Epithelial cell of alveolus of lung (primary cell): ENCODE results near the gene LIF. TPM values are rescaled to one million over a fixed set of nuclear protein-coding genes. Genes with fewer than 3 reads are reported as not detected.

ENCODE experiments used
- total RNA-seq: library from RNA; depleted of rRNA; stranded (reverse); fragments of >200 nt; gene quantifications from 2 replicates; pipeline ENCODE4 v1.2.1, GENCODE V29; 2015

The LIF gene
- total RNA-seq = 12.9 and 52.8 TPM in 2 replicates

DNA sequence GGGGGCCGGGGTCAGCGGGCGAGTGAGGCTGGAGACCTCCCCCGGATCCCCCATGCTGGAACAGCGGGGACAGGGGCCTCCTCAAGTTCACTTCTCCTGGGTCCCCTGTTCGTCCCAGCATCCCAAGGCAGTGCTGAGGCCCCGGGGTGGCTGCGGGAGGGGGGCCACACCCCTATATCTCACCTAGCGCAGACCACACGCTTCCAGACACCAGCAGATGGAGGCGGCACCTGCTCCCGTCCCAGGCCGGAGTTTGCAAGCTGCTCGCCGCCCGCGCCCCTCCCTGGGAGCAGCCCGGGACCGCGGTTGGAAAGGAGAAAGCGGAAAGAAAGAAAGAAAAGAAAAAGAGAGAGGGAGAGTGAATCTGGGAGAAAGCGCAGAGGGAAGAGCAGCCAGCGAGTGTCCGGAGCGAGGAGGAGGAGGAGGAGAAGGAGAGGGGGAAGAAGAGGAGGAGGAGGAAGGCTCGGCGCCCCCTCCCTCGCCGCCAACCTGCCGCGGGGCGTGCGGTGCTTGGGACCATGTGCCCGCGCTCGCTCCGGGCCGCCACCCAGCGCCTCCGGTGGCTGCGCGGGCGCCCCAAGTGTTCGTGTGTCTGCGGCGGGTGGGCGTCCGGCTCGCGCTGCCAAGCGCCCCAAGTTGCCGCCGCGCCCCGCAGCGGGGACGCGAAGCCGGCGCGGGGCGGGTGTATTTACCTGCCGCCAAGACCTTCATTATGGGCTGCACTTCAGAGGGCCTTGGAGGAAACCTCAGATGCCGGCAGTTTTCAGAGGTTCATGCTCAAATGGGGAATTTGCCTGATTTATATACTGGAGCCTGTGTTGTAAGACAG is at the start of gene LIF:
TSS of gene LIF (minus strand) at position 775 of the 829 bp plus-strand sequence. CDS start at position 711, 64 bp downstream.

DNA sequence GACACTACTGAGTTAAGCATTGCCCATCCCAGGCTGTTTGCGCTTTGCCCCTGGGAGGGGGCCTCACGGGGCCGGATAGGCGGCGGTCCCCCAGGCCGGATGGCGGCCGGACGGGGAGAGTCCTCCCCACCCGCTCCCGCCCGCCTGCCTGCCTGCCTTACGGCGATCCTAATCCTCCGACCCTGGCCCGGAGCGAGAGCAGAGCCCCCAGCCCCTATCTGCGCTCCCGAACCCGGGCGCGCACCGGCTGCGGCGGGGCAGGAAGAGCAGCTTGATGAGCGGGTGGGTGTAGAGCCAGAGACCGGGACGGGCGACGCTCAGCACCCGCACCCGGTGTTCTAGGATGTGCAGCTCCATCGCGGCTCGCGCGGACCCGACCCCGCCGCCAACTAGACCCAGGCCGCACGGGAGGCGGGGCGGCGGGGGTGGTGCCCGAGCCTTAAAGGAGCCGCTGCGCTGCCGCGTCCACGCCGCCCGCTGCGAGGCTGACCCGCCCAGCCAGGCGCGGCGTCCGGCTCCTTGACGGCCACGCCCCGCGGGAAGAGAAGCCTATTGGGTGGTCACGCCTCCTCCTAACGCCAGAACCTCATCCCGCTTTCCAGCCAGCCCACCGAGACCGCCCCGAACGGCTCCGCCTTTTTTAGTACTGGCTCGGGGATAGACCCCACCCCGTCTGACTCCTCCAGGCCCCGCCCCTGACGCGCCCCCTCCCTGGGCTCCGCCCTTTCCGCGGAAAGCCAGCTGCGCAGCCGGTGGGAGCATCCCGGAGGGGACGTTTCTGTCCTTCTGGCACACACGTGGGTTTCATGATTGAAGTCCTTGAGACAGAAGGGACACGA is 42.8 kb upstream of the LIF start, which contains the start of gene CASTOR1:
TSS of gene CASTOR1 (minus strand) at position 365 of the 839 bp plus-strand sequence. CDS start at position 357, 8 bp downstream.

DNA sequence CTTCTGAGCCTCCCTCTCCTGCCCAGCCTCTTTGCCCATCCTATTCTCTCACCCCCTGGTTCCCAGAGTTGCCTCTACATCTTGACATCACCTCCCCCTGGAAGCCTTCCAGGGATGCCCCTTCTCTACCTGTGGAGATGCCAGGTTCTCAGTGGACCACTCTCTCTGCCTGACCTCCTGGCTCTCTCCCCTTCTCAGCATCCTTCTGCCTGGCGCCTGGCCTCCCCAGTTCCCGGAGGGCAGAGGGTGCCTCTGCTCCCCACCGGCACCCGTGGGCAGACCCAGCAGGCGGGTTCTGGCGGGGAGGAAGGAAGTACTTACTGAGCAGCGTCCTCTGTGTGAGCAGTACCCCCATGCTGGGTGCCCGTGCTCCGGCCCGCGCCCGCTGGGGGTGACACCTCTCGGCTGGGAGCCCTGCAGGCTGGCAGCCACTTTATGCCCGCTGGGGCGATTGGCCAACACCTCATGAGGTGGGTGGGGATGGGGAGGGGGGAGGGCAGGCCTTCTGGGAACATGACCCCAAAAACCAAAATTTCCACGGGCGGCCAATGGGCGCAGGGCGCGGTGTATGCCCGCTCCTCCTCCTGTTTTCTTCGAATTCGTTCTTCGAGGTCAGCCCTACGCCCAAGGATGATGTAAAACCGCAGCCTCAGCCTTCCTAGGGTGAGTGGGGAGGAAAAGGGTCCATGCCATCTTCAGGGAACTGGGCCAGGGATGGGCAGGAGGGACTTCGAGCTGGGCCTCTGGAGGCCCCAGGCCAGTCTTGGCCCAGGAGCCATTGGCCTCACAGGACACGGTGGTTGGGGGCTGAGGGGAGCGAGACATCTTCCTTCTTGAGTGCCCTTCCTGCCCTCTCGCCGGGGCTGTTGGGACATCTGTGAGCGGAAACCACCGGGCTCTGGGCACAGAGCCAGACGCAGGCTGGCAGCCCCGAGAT is 20.2 kb upstream of the LIF start, which contains the start of gene OSM:
TSS of gene OSM (minus strand) at position 407 of the 937 bp plus-strand sequence. CDS start at position 355, 52 bp downstream.

Other genes starting within 250 kb of the LIF start
- not detected in 2 replicates for gene HORMAD2, start 166.3 kb downstream of the LIF start, total RNA-seq
- 0.13 TPM in 1 of 2 replicates, not detected in the other for gene OSM, start 20.1 kb upstream of the LIF start, total RNA-seq
- gene CASTOR1, start 42.7 kb upstream of the LIF start, total RNA-seq = 8.1 and 8.9 TPM in 2 replicates
- gene TBC1D10A, start 80.2 kb upstream of the LIF start, total RNA-seq = 16.3 and 19.9 TPM in 2 replicates
- 24.3 and 63.7 TPM in 2 replicates for gene SF3A1, start 110.1 kb upstream of the LIF start, total RNA-seq
- gene CCDC157, start 110.2 kb upstream of the LIF start, total RNA-seq = 2.2 and 3.9 TPM in 2 replicates
- gene RNF215, start 140.7 kb upstream of the LIF start, total RNA-seq = 23.7 and 24.6 TPM in 2 replicates
- gene SEC14L2, start 150.3 kb upstream of the LIF start, total RNA-seq = 7.0 and 77.6 TPM in 2 replicates
- gene MTFP1, start 179.0 kb upstream of the LIF start, total RNA-seq = 20.0 and 53.7 TPM in 2 replicates
- not detected in 2 replicates for gene SEC14L3, start 225.3 kb upstream of the LIF start, total RNA-seq